Measurements from ENCODE around the gene SLIT3. TPM values are rescaled to one million over a fixed set of nuclear protein-coding genes. Genes with fewer than 3 reads are reported as not detected.

The SLIT3 gene
- total RNA-seq, 2 experiments from 2014 or later = not detected

DNA sequence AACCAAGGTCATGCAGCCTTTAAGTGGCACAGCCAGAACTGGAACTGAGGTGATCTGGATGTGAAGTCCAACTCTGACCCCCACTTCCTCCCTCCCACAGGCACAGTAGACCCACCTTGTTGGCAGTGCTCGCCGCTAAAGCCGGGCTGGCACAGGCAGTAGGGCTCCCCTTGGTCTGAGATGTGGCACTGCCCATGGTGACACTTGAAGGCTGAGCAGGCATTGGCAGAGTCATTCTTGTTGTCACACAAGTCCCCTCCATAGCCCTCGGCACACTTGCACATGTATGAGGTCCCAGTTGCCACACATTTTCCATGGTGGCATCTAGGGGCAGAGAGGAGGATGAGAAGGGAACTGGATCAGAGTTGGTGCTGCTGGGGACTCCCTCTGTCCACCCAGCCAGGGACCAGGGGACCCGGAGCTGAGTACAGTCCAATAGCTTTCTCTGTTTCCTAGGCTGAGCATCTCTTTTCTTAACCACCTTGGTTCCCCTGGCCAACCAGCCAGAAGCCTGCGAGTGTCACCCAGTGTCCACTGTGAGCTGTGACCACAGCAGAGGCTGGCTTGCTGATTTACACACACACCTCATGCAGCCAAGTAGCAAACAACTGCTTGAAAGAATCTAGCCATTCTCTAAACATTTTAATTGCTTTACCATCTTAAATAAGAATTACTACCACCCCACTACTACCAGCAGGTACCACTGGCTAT lies 631.1 kb downstream of the SLIT3 start:
- TF ChIP-seq, protein P1, sequence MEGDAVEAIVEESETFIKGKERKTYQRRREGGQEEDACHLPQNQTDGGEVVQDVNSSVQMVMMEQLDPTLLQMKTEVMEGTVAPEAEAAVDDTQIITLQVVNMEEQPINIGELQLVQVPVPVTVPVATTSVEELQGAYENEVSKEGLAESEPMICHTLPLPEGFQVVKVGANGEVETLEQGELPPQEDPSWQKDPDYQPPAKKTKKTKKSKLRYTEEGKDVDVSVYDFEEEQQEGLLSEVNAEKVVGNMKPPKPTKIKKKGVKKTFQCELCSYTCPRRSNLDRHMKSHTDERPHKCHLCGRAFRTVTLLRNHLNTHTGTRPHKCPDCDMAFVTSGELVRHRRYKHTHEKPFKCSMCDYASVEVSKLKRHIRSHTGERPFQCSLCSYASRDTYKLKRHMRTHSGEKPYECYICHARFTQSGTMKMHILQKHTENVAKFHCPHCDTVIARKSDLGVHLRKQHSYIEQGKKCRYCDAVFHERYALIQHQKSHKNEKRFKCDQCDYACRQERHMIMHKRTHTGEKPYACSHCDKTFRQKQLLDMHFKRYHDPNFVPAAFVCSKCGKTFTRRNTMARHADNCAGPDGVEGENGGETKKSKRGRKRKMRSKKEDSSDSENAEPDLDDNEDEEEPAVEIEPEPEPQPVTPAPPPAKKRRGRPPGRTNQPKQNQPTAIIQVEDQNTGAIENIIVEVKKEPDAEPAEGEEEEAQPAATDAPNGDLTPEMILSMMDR (IDR thresholded peaks at IDR 0.05) = no peak
- Histone ChIP-seq H3K4me3 (ENCODE audit: low read length) (no peak overlapping the region), H3K36me3 (ENCODE audit: insufficient read depth, low read length) (no peaks in the 10 kb centered on the region), H3K4me1 (ENCODE audit: insufficient read depth, low read length) (no peaks in the 10 kb centered on the region), H3K27me3 (ENCODE audit: control insufficient read depth in 1 of 2, insufficient read depth in 2 of 2, low read length in 2 of 2) (no peaks in the 10 kb centered on the region), H3K9me3 (ENCODE audit: control insufficient read depth in 1 of 2, insufficient read depth in 1 of 2, low read length in 2 of 2) (peaks cover 0 to 4% of the 10 kb centered on the region in 2 experiments), H3K27ac (ENCODE audit: low read depth in 1 of 2, low read length in 2 of 2) (no peak overlapping the region)
- no peak for ATAC-seq (ENCODE audit: poor library complexity)
- ChIA-PET POLR2A (no interaction called here), CTCF (no interaction called here)
- Mint-ChIP-seq H3K27me3 (no peaks in the 10 kb centered on the region), H3K4me1 (ENCODE audit: low read depth) (no peaks in the 10 kb centered on the region), H3K27ac (no peak overlapping the region), H3K36me3 (ENCODE audit: low read depth) (no peaks in the 10 kb centered on the region), H3K4me3 (no peak overlapping the region), H3K9me3 (no peaks in the 10 kb centered on the region)
- intact Hi-C loops (cut with DNase I, micrococcal nuclease) = no loop called here
- DNase-seq = no peak

DNA sequence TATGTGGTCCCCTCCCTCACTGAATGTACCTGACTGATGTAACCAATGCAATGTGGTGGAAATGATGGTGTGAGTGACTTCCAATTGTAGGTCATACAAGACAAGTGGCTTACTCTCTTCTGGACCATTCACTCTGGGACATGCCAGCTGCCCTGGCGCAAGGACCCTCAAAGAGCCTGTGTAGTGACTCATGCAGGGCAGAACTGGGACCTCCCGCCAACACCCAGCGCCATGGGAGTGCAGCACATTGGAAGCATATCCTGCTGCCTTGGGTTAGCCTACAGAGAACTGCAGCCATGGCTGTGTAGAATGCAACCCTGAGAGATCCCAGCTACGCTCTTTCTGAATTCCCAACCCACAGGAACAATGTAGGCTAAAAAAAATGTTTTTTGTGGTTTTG lies 631.8 kb downstream of the SLIT3 start:
- no peaks in the 10 kb centered on the region for H3K36me3 Mint-ChIP-seq (ENCODE audit: low read depth)
- CTCF ChIA-PET = no interaction called here
- Histone ChIP-seq H3K9me3 (ENCODE audit: control insufficient read depth in 1 of 2, insufficient read depth in 1 of 2, low read length in 2 of 2) (peaks cover 0 to 4% of the 10 kb centered on the region in 2 experiments), H3K27ac (ENCODE audit: low read depth in 1 of 2, low read length in 2 of 2) (no peak overlapping the region), H3K4me3 (ENCODE audit: low read length) (no peak overlapping the region), H3K27me3 (ENCODE audit: control insufficient read depth in 1 of 2, insufficient read depth in 2 of 2, low read length in 2 of 2) (no peaks in the 10 kb centered on the region), H3K36me3 (ENCODE audit: insufficient read depth, low read length) (no peaks in the 10 kb centered on the region), H3K4me1 (ENCODE audit: insufficient read depth, low read length) (no peaks in the 10 kb centered on the region)
- intact Hi-C loops (cut with DNase I, micrococcal nuclease) = no loop called here
- no peaks in the 10 kb centered on the region for H3K9me3 Mint-ChIP-seq
- H3K4me3 Mint-ChIP-seq = no peak overlapping the region
- TF ChIP-seq, protein P1 (IDR thresholded peaks at IDR 0.05) = no peak
- H3K4me1 Mint-ChIP-seq (ENCODE audit: low read depth) = no peaks in the 10 kb centered on the region
- DNase-seq (no peak), ATAC-seq (ENCODE audit: poor library complexity) (no peak)
- POLR2A ChIA-PET = no interaction called here
- no peaks in the 10 kb centered on the region for H3K27me3 Mint-ChIP-seq
- no peak overlapping the region for H3K27ac Mint-ChIP-seq

DNA sequence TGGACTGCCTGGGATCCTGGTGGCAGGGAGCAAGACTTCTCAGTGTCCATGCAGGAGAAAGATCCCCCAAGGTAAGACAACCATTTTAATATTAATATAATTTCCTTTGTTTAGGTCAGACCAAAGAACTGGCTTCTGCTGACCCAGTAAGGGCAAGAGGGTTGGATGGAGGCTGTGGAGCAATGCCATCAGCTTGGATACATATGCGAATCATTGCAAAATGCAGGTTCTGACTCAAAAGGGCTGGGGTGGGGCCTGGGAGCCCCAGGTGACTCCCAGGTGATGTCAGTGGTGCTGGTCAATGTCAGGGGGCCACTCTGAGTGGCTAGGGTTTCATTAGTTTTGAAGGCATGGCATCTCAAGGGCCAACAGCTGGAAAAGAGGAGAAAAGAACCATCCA lies 632.9 kb downstream of the SLIT3 start:
- H3K27me3 Mint-ChIP-seq = no peaks in the 10 kb centered on the region
- Histone ChIP-seq H3K9me3 (ENCODE audit: control insufficient read depth in 1 of 2, insufficient read depth in 1 of 2, low read length in 2 of 2) (peaks cover 0 to 4% of the 10 kb centered on the region in 2 experiments), H3K4me1 (ENCODE audit: insufficient read depth, low read length) (no peaks in the 10 kb centered on the region), H3K36me3 (ENCODE audit: insufficient read depth, low read length) (no peaks in the 10 kb centered on the region), H3K27ac (ENCODE audit: low read depth in 1 of 2, low read length in 2 of 2) (no peak overlapping the region), H3K4me3 (ENCODE audit: low read length) (no peak overlapping the region), H3K27me3 (ENCODE audit: control insufficient read depth in 1 of 2, insufficient read depth in 2 of 2, low read length in 2 of 2) (no peaks in the 10 kb centered on the region)
- intact Hi-C loops (cut with DNase I, micrococcal nuclease) = no loop called here
- no peaks in the 10 kb centered on the region for H3K36me3 Mint-ChIP-seq (ENCODE audit: low read depth)
- no peak for ATAC-seq (ENCODE audit: poor library complexity)
- no peak overlapping the region for H3K4me3 Mint-ChIP-seq
- no peak overlapping the region for H3K27ac Mint-ChIP-seq
- ChIA-PET POLR2A (no interaction called here), CTCF (no interaction called here)
- H3K9me3 Mint-ChIP-seq = no peaks in the 10 kb centered on the region
- TF ChIP-seq, protein P1 (IDR thresholded peaks at IDR 0.05) = no peak
- no peak for DNase-seq
- no peaks in the 10 kb centered on the region for H3K4me1 Mint-ChIP-seq (ENCODE audit: low read depth)
